ENCODE measurements around the gene GLB1L3.

Gene GLB1L3

DNA sequence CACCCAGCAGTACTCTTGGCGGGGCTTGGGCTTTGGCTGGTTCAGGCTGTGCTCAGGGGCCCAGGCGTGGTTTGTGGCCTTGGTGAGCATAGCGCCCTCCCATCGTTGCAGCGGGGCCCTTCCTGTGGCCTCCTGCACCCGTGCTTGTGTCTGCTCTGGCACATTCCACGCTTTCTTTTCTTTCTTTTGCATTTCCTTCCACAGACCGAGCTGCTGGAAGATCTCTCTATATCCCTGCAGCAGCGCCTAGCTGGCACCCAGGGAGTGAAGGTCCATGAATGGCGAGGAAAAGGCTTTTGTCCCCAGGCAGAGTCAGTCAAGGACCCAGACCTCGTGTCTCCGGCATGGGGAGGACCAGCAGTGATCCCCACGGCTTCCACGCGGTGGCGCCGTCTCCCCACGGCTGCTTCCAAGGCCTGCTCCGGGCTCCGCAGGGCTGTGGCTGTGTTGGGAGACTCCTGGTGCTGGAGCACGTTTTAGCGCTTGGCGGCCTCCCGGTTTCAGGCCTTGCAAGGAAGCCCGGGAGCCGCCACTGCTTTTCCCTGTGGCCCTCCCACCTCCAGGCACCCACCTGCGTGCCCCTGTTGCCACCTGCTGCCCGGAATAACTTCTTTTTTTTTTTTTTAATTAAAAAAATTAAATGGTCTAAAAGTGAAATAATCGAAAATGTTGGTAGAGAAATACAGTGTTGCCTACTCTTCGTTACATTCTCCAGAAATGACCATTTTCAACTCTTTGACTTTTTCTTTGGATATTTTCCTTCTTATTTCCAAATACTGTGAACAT lies 84.1 kb downstream of the GLB1L3 start (continued):
- TF ChIP-seq, protein P1, sequence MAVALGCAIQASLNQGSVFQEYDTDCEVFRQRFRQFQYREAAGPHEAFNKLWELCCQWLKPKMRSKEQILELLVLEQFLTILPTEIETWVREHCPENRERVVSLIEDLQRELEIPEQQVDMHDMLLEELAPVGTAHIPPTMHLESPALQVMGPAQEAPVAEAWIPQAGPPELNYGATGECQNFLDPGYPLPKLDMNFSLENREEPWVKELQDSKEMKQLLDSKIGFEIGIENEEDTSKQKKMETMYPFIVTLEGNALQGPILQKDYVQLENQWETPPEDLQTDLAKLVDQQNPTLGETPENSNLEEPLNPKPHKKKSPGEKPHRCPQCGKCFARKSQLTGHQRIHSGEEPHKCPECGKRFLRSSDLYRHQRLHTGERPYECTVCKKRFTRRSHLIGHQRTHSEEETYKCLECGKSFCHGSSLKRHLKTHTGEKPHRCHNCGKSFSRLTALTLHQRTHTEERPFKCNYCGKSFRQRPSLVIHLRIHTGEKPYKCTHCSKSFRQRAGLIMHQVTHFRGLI (tag by site-specific recombination; IDR thresholded peaks at IDR 0.05) = peak; percentile 79; the same call in 1 of the 2 replicates
- TF ChIP-seq ZNF16 (tag by site-specific recombination; IDR thresholded peaks at IDR 0.05; ENCODE audit: low read depth) (no peak), ZNF624 (tag by site-specific recombination; IDR thresholded peaks at IDR 0.05) (no peak), ZNF335 (tag by site-specific recombination; conservative IDR thresholded peaks at IDR 0.05) (peak; percentile 49), ZNF311 (tag by site-specific recombination; IDR thresholded peaks at IDR 0.05; ENCODE audit: borderline replicate concordance) (no peak), ZSCAN30 (tag by site-specific recombination; IDR thresholded peaks at IDR 0.05) (peak; percentile 59; the same call in 1 of the 2 replicates), ZNF112 (tag by site-specific recombination; IDR thresholded peaks at IDR 0.05) (no peak), KLF1 (tag by site-specific recombination; IDR thresholded peaks at IDR 0.05) (no peak), ZBTB7A (tag by site-specific recombination; IDR thresholded peaks at IDR 0.05; ENCODE audit: low read depth) (no peak), ZNF138 (tag by site-specific recombination; IDR thresholded peaks at IDR 0.05; ENCODE audit: borderline replicate concordance) (no peak), ZNF654 (tag by site-specific recombination; IDR thresholded peaks at IDR 0.05; ENCODE audit: low read depth) (peak; percentile 85), ZNF404 (tag by site-specific recombination; IDR thresholded peaks at IDR 0.05) (no peak)
- TF ChIP-seq, protein P2, sequence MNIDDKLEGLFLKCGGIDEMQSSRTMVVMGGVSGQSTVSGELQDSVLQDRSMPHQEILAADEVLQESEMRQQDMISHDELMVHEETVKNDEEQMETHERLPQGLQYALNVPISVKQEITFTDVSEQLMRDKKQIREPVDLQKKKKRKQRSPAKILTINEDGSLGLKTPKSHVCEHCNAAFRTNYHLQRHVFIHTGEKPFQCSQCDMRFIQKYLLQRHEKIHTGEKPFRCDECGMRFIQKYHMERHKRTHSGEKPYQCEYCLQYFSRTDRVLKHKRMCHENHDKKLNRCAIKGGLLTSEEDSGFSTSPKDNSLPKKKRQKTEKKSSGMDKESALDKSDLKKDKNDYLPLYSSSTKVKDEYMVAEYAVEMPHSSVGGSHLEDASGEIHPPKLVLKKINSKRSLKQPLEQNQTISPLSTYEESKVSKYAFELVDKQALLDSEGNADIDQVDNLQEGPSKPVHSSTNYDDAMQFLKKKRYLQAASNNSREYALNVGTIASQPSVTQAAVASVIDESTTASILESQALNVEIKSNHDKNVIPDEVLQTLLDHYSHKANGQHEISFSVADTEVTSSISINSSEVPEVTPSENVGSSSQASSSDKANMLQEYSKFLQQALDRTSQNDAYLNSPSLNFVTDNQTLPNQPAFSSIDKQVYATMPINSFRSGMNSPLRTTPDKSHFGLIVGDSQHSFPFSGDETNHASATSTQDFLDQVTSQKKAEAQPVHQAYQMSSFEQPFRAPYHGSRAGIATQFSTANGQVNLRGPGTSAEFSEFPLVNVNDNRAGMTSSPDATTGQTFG (tag by site-specific recombination; IDR thresholded peaks at IDR 0.05; ENCODE audit: borderline replicate concordance) = no peak
- TF ChIP-seq, protein P3, sequence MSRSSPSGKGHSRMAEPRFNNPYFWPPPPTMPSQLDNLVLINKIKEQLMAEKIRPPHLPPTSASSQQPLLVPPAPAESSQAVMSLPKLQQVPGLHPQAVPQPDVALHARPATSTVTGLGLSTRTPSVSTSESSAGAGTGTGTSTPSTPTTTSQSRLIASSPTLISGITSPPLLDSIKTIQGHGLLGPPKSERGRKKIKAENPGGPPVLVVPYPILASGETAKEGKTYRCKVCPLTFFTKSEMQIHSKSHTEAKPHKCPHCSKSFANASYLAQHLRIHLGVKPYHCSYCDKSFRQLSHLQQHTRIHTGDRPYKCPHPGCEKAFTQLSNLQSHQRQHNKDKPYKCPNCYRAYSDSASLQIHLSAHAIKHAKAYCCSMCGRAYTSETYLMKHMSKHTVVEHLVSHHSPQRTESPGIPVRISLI (tag by site-specific recombination; IDR thresholded peaks at IDR 0.05) = no peak

DNA sequence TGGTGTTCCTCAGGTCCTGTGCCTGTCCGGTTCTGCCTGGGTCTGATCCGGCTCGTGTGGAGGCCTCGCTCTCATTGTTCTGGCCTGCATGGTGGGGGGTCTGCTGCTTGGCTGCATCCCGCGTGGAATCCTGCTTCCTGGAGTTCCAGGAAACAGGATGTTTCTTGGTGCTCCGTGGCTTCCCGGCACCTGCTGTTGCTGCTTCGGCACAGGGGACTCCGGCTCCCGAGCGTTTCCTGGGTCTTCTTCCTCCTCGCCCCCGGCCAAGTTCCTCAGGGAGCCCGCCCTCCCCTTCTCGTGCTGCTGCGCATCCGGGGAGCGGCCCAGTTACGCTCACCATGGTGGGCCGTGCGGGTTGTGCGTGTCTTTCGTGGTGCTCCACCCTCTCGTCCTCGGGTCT lies 85.5 kb downstream of the GLB1L3 start:
- H3K9me3 ChIP-seq (ENCODE audit: control insufficient read depth, insufficient read depth, low read depth, low read length) = no peaks in the 10 kb centered on the region
- H3K36me3 ChIP-seq (ENCODE audit: control insufficient read depth in 2 of 2, insufficient read depth in 1 of 2, low read length in 2 of 2) = peaks cover 0 to 12% of the 10 kb centered on the region in 2 experiments; a peak in 1 of 3 replicates
- no peak overlapping the region for H3K4me3 ChIP-seq (ENCODE audit: low read depth, low read length)
- H3K4me1 ChIP-seq (ENCODE audit: control insufficient read depth, insufficient read depth, low read length) = no peaks in the 10 kb centered on the region
- CTCF ChIA-PET = no interaction called here
- H3K27ac ChIP-seq (ENCODE audit: extremely low read depth, low read depth, low read length) = no peak overlapping the region
- POLR2A ChIA-PET = no interaction called here
- TF ChIP-seq ZNF248 (tag by site-specific recombination; IDR thresholded peaks at IDR 0.05) (no peak), KLF10 (tag by site-specific recombination; IDR thresholded peaks at IDR 0.05) (no peak), ZNF555 (tag by site-specific recombination; conservative IDR thresholded peaks at IDR 0.05) (no peak), ZNF140 (tag by site-specific recombination; IDR thresholded peaks at IDR 0.05) (no peak), YY2 (tag by site-specific recombination; IDR thresholded peaks at IDR 0.05) (no peak), ZFP69B (tag by site-specific recombination; IDR thresholded peaks at IDR 0.05) (no peak), ZNF404 (tag by site-specific recombination; IDR thresholded peaks at IDR 0.05) (no peak), ZNF585B (tag by site-specific recombination; IDR thresholded peaks at IDR 0.05) (no peak), ZNF341 (tag by site-specific recombination; IDR thresholded peaks at IDR 0.05; ENCODE audit: low read depth) (no peak), ZSCAN30 (tag by site-specific recombination; IDR thresholded peaks at IDR 0.05) (no peak), ZBTB8A (tag by site-specific recombination; IDR thresholded peaks at IDR 0.05) (no peak), ZEB2 (tag by site-specific recombination; IDR thresholded peaks at IDR 0.05) (no peak)
- TF ChIP-seq, protein P4, sequence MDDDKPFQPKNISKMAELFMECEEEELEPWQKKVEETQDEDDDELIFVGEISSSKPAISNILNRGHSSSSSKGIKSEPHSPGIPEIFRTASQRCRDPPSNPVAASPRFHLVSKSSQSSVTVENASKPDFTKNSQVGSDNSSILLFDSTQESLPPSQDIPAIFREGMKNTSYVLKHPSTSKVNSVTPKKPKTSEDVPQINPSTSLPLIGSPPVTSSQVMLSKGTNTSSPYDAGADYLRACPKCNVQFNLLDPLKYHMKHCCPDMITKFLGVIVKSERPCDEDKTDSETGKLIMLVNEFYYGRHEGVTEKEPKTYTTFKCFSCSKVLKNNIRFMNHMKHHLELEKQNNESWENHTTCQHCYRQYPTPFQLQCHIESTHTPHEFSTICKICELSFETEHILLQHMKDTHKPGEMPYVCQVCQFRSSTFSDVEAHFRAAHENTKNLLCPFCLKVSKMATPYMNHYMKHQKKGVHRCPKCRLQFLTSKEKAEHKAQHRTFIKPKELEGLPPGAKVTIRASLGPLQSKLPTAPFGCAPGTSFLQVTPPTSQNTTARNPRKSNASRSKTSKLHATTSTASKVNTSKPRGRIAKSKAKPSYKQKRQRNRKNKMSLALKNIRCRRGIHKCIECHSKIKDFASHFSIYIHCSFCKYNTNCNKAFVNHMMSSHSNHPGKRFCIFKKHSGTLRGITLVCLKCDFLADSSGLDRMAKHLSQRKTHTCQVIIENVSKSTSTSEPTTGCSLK (tag by site-specific recombination; IDR thresholded peaks at IDR 0.05) = no peak
- TF ChIP-seq, protein P5, sequence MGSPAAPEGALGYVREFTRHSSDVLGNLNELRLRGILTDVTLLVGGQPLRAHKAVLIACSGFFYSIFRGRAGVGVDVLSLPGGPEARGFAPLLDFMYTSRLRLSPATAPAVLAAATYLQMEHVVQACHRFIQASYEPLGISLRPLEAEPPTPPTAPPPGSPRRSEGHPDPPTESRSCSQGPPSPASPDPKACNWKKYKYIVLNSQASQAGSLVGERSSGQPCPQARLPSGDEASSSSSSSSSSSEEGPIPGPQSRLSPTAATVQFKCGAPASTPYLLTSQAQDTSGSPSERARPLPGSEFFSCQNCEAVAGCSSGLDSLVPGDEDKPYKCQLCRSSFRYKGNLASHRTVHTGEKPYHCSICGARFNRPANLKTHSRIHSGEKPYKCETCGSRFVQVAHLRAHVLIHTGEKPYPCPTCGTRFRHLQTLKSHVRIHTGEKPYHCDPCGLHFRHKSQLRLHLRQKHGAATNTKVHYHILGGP (tag by site-specific recombination; IDR thresholded peaks at IDR 0.05) = no peak
- TF ChIP-seq, protein P6, sequence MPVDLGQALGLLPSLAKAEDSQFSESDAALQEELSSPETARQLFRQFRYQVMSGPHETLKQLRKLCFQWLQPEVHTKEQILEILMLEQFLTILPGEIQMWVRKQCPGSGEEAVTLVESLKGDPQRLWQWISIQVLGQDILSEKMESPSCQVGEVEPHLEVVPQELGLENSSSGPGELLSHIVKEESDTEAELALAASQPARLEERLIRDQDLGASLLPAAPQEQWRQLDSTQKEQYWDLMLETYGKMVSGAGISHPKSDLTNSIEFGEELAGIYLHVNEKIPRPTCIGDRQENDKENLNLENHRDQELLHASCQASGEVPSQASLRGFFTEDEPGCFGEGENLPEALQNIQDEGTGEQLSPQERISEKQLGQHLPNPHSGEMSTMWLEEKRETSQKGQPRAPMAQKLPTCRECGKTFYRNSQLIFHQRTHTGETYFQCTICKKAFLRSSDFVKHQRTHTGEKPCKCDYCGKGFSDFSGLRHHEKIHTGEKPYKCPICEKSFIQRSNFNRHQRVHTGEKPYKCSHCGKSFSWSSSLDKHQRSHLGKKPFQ (tag by site-specific recombination; IDR thresholded peaks at IDR 0.05) = no peak
